Left renal cortex interstitium (tissue), 4 donors: ENCODE data around the gene MSMO1. TPM values are rescaled to one million over a fixed set of nuclear protein-coding genes. Genes with fewer than 3 reads are reported as not detected.

ENCODE experiments used
- DNase-seq, 4 donors: peaks; one replicate each; pipeline ENCODE4 v3.0.0-alpha.2; 2013; ENCODE audit warnings: low read depth in 4 of 4, low spot score in 2 of 4, missing footprints in 1 of 4
- polyA plus RNA-seq, 4 donors: library from polyadenylated mRNA; unstranded; fragments of 120-200 nt; gene quantifications; one replicate each; pipeline ENCODE4 v1.2.1, GENCODE V29; 2013; ENCODE audit not compliant: insufficient read length in 4 of 4

Gene MSMO1
- polyA plus RNA-seq, 4 donors: 58.4 to 73.4 (median 68.0) TPM

DNA sequence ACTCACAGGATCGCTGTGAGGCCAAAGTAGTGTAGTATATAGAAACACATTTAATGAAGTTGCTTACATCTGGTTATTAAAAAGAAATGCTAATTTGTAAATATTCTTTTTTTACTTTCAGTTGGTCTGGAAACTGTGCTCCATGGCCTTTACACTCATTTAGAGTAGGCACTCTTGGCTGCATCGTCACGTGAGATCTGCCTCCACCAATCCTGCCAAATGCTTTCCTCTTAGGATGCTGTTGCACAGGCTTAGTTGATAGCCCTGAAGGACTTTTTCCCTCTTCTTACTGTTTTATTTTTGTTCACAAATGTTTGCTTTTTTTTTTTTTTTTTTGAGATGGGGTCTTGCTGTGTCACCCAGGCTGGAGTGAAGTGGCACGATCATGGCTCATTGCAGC is 57.7 kb downstream of the MSMO1 start:
- DNase-seq: no peak

GRCh38 chr4:165386328-165386727 is 58.9 kb downstream of the MSMO1 start:
- no peak for DNase-seq

GRCh38 chr4:165388756-165389155 is 61.3 kb downstream of the MSMO1 start:
- no peak for DNase-seq

Other genes starting within 250 kb of the MSMO1 start
- gene TMEM192, start 214.8 kb upstream of the MSMO1 start, polyA plus RNA-seq: 10 to 100 TPM; 25.7 to 36.4 (median 32.0) TPM
- 10 to 100 TPM; 18.4 to 25.5 (median 20.4) TPM for gene KLHL2, start 120.1 kb upstream of the MSMO1 start, polyA plus RNA-seq
- 100 to 1,000 TPM in 2 of 4 donors, 10 to 100 TPM in 2; 86.9 to 194 (median 138) TPM for gene CPE, start 51.3 kb downstream of the MSMO1 start, polyA plus RNA-seq